ENCODE results near the gene KAZN.
A peak's percentile ranks its signal among the peaks of the same experiment; 100 is the strongest.

KAZN gene

GRCh38 chr1:14846688-14847087 lies 248.2 kb downstream of the KAZN start:
- TF ChIP-seq, protein P1, sequence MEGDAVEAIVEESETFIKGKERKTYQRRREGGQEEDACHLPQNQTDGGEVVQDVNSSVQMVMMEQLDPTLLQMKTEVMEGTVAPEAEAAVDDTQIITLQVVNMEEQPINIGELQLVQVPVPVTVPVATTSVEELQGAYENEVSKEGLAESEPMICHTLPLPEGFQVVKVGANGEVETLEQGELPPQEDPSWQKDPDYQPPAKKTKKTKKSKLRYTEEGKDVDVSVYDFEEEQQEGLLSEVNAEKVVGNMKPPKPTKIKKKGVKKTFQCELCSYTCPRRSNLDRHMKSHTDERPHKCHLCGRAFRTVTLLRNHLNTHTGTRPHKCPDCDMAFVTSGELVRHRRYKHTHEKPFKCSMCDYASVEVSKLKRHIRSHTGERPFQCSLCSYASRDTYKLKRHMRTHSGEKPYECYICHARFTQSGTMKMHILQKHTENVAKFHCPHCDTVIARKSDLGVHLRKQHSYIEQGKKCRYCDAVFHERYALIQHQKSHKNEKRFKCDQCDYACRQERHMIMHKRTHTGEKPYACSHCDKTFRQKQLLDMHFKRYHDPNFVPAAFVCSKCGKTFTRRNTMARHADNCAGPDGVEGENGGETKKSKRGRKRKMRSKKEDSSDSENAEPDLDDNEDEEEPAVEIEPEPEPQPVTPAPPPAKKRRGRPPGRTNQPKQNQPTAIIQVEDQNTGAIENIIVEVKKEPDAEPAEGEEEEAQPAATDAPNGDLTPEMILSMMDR (conservative IDR thresholded peaks at IDR 0.05; ENCODE audit: low read length): no peak
- H3K4me3 ChIP-seq (ENCODE audit: low read length): no peak overlapping the region
- DNase-seq (ENCODE audit: low read depth): no peak

DNA sequence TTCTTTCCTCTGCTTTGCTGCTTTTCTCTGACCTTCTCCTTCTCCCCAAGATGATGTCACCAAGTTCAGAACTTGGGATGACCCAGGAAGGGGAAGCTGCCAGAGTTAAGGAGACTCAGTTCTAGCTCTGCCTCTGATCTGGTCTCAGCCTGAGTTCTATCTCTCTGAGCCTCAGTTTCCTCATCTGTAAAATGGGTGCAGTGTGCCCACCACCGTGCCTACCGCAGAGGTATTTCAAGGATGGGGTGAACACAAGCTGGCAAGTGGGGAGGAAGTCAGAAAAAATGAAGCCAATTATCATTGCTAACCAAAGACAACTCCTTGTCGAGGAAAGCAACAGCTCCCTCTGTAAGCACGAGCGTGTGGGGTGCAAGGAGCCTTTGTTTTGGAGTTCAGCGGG lies 249.7 kb downstream of the KAZN start:
- H3K4me3 ChIP-seq (ENCODE audit: low read length): no peak overlapping the region
- no peak for DNase-seq (ENCODE audit: low read depth)
- TF ChIP-seq, protein P1 (conservative IDR thresholded peaks at IDR 0.05; ENCODE audit: low read length): no peak

DNA sequence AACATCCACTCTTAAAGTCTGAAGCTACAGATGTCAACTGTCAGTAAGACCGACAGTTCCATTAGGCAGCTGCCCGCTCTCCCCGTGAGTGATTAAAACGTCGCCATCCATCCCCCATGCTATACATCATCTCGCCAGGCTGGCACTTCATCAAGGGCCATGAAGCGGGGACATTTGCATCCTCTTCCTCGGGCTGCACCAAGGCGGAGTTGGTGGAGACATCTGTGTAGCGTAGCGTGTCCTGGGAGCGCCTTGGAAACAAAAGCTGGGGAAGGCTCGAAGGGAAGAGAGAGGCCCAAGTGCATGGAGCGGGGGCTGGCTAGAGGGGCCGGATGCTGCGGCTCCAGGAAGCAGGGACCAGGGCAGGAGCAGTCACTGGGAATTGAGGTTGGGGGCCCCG lies 250.1 kb downstream of the KAZN start:
- no peak overlapping the region for H3K4me3 ChIP-seq (ENCODE audit: low read length)
- no peak for DNase-seq (ENCODE audit: low read depth)
- TF ChIP-seq, protein P1 (conservative IDR thresholded peaks at IDR 0.05; ENCODE audit: low read length): no peak

DNA sequence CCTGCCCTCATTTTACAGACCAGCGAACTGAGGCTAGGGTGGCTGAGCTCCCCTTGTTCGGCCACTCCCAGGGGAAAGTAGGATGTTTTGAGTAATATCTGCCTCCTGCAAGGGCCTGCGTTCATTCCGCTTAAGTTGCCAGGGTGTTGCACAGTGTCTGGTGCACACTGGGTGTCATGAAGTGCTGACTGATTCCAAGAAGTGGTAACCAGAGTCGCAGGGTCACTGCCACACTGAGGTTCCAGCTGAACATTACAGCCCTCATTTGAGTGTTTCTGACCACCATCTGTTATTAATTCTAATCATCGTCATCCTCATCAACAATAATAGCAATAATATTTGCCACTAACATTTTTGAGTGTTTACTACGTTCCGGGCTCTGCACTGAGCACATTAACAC lies 250.6 kb downstream of the KAZN start:
- peak; percentile 42 for DNase-seq (ENCODE audit: low read depth)
- TF ChIP-seq, protein P1 (conservative IDR thresholded peaks at IDR 0.05; ENCODE audit: low read length): no peak
- no peak overlapping the region for H3K4me3 ChIP-seq (ENCODE audit: low read length)

DNA sequence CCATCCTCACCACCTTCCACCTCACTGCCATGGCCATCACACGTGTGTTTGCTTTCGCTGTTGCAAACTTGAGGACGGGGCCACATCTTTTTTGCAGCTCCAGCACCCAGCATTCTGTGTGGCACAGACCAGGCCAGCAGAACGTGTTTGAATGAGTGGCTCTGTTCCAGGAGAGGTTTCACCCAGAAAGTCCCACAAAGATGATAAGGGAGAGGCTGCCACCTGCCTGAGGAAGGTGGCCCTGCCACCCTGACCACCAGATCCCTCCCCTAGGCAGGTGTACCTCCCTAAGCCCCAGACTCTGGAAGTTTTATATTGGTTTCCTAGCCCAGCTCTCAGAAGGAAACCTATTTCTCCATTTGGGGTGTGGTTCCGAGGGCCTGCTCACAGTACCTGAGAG lies 252.1 kb downstream of the KAZN start:
- TF ChIP-seq, protein P1 (conservative IDR thresholded peaks at IDR 0.05; ENCODE audit: low read length): no peak
- H3K4me3 ChIP-seq (ENCODE audit: low read length): no peak overlapping the region
- DNase-seq (ENCODE audit: low read depth): no peak

- DNase-seq (ENCODE audit: low read depth): no peak
- H3K4me3 ChIP-seq (ENCODE audit: low read length): no peak overlapping the region
- TF ChIP-seq, protein P1 (conservative IDR thresholded peaks at IDR 0.05; ENCODE audit: low read length): no peak
Measured at GRCh38 chr1:14851760-14852159, 253.3 kb downstream of the KAZN start.

DNA sequence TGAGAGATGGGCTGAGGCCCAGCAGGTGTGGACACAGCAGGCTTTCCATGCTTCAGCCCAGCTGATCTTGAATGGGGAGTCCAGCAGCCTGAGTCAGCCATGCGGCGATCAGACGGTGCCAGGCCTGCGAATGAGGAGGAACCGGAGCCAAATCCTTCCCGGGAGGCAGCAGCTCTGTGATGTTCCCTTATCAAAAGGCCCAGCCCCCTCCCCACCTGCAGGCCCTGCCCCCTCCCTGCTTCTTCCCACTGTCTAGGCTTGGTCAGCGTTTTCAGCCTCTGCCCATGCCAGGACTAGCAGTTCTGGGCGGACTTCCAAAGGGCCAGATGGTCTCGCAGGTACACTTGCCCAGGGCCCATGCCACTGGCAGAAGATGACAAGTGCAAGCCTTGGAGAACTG lies 253.8 kb downstream of the KAZN start:
- DNase-seq (ENCODE audit: low read depth): no peak
- H3K4me3 ChIP-seq (ENCODE audit: low read length): no peak overlapping the region
- TF ChIP-seq, protein P1 (conservative IDR thresholded peaks at IDR 0.05; ENCODE audit: low read length): no peak
